Activated CD8-positive, alpha-beta memory T cell treated with anti-CD3 and anti-CD28 coated beads, Interleukin-2, amount 10 ng/mL, durations not matched to agents 7 days and 5 days (primary cell): ENCODE results near the gene PLEKHO2. TPM values are rescaled to one million over a fixed set of nuclear protein-coding genes. Genes with fewer than 3 reads are reported as not detected.
A peak's percentile ranks its signal among the peaks of the same experiment; 100 is the strongest.

Source experiments
- ATAC-seq: fragments of 150-1000 bp; cut with Tn5 transposase; one replicate; pipeline ENCODE4 v1.10.0; 2021; ENCODE audit warnings: moderate library complexity
- CTCF ChIA-PET: fragments of 350-600 bp; sonication (Branson Sonifier 250); formaldehyde crosslinking; loops from one replicate; lab custom pipeline; 2021; ENCODE audit warnings: antibody characterized with exemption; lab: Charles Lee
- DNase-seq: peaks from one replicate; pipeline ENCODE4 v3.0.0-alpha.2; 2020
- H3K27ac Mint-ChIP-seq: one replicate; pipeline ENCODE4 v1.8.0; 2021; ENCODE audit warnings: mild to moderate bottlenecking, mixed read lengths
- H3K27me3 Mint-ChIP-seq: one replicate; pipeline ENCODE4 v1.8.0; 2021; ENCODE audit warnings: mixed read lengths
- H3K36me3 Mint-ChIP-seq: one replicate; pipeline ENCODE4 v1.8.0; 2021; ENCODE audit warnings: mild to moderate bottlenecking, mixed read lengths
- H3K4me1 Mint-ChIP-seq: one replicate; pipeline ENCODE4 v1.8.0; 2021; ENCODE audit warnings: mixed read lengths
- H3K4me3 Mint-ChIP-seq: one replicate; pipeline ENCODE4 v1.8.0; 2021; ENCODE audit warnings: mild to moderate bottlenecking, moderate library complexity, mixed read lengths
- H3K9me3 Mint-ChIP-seq: one replicate; pipeline ENCODE4 v1.8.0; 2022; ENCODE audit warnings: low read depth, mixed read lengths
- total RNA-seq, 2 experiments: library from RNA; stranded (reverse); gene quantifications; one replicate each; pipeline ENCODE4 v1.2.3, GENCODE V29; 2021

PLEKHO2 gene
- total RNA-seq, 2 experiments from 2014 or later: 27.8 to 28.4 TPM

DNA sequence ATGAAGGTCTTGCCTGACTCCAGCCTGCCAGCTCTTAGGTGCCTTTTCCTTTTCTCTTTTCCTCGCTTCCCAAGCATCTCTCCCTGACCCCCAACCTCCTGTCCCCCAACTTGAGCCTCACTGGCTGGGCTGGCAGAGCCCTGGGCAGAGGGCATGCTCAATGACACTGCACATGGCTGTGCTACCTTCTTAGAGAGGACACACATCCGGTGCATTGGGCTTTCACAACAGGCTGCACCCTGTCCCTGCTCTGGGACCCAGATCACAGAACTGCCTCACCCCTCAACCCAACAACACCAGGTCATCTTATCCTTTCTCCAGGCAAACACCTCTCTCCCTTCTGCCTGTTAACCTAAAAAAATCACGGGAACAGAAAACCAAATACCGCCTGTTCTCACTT, 62.5 kb downstream of the PLEKHO2 start:
- H3K27ac Mint-ChIP-seq: peak overlapping the region; percentile 22

DNA sequence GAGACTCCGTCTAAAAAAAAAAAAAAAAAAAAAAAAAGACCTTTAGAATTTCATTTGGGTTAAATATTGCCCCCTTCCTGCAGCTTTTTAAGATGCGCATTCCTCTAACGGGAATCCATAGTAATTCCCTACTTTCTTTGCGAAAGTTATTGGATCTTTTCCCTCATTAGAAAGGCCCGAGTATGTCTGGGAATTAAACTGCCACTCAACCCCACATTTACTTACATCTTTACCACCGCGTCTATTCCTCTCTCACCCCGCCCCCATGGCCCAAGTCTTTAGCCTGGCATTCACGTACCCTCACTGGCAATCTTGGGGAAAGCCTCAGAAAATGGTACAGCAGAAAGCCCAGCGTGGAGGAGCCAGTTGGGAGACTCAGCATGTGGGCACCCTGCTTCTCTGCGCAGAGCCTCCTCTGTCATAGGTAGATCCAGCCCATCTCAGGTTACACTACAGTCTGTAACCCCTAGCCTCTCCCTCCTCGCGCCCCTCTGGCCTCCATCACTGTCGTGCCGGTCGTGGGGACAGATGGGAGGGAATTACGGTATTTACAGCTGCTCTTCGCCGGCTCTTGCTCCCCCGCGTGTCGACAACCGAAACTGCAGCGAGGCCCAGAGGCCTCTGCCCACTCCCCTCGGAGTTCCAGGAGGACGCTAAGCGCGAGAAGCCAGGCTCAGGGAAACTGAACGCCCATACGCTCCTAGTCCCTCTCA, 63.6 kb downstream of the PLEKHO2 start:
- H3K27ac Mint-ChIP-seq: peak overlapping the region; percentile 56
- peaks cover 17% of the 10 kb centered on the region for H3K36me3 Mint-ChIP-seq
- peaks cover 7% of the 10 kb centered on the region for H3K27me3 Mint-ChIP-seq
- CTCF ChIA-PET: interaction anchor here (0.6 to 5.5 kb wide), 22 partner anchors 9 to 721 kb away, joined by 3 to 42 read pairs (median 4); partner anchors contain the start of genes PIF1 and TRIP4
- ATAC-seq: peak; percentile 87
- DNase-seq: peak; percentile 86
- H3K4me1 Mint-ChIP-seq: peaks cover 39% of the 10 kb centered on the region
- peaks cover 6% of the 10 kb centered on the region for H3K9me3 Mint-ChIP-seq
- H3K4me3 Mint-ChIP-seq: peak overlapping the region; percentile 66

More for the DNA sequence above, 62.5 kb downstream of the PLEKHO2 start:
- Mint-ChIP-seq H3K4me3 (no peak overlapping the region), H3K36me3 (peaks cover 21% of the 10 kb centered on the region), H3K9me3 (peaks cover 6% of the 10 kb centered on the region), H3K4me1 (peaks cover 39% of the 10 kb centered on the region), H3K27me3 (peaks cover 7% of the 10 kb centered on the region)
- ATAC-seq (no peak), DNase-seq (no peak)
- CTCF ChIA-PET: interaction anchor here (0.6 to 5.5 kb wide), 9 partner anchors 10 to 117 kb away, joined by 3 to 42 read pairs (median 6); no protein-coding TSS in a partner anchor

DNA sequence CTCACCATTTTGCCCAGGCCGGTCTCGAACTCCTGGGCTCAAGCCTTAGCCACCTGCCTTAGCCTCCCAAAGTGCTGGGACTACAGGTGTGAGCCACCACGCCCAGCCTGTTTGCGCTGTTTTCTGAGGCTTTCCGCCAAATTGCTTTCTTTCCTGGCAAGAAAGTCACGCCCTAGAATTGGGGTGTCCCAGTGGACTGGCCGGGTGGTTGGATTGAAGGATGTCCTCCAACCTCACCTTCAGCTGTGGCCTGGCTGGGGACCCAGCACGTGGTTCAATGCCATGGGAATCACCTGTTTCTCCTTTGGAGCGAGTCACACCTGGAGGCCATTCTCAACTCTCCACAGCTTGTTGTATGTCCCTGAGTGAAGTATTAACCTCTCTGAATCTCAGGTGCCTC, 64.2 kb downstream of the PLEKHO2 start:
- Mint-ChIP-seq H3K4me1 (peaks cover 42% of the 10 kb centered on the region), H3K9me3 (peaks cover 2% of the 10 kb centered on the region), H3K4me3 (no peak overlapping the region), H3K36me3 (peaks cover 12% of the 10 kb centered on the region), H3K27ac (no peak overlapping the region), H3K27me3 (peaks cover 7% of the 10 kb centered on the region)
- ATAC-seq (no peak), DNase-seq (no peak)
- CTCF ChIA-PET: interaction anchor here (1.0 to 5.5 kb wide), 19 partner anchors 9 to 519 kb away, joined by 3 to 42 read pairs (median 5); partner anchors contain the start of genes PIF1 and TRIP4

DNA sequence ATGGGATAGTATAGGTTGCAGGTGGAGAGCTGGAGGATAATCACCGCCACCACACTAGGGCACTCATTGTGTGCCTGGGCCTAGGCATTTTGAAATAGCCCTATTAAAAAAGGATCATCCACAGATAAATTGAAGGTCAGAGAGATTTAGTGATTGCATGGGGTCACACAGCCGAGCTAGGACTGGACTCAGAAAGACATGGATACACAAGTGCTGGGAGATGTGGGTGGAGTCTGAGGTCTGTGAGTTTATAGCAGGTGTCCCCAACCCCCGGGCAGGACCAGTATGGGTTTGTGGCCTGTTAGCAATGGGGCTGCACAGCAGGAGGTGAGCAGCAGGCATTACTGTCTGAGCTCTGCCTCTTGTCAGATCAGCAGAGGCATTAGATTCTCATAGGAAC, 64.7 kb downstream of the PLEKHO2 start:
- CTCF ChIA-PET: interaction anchor here (1.3 to 5.5 kb wide), 12 partner anchors 8 to 519 kb away, joined by 3 to 42 read pairs (median 5); partner anchors contain the start of genes PIF1 and TRIP4
- ATAC-seq: no peak
- Mint-ChIP-seq H3K27ac (no peak overlapping the region), H3K36me3 (peaks cover 10% of the 10 kb centered on the region), H3K27me3 (peaks cover 8% of the 10 kb centered on the region), H3K9me3 (no peaks in the 10 kb centered on the region), H3K4me3 (no peak overlapping the region), H3K4me1 (peaks cover 44% of the 10 kb centered on the region)
- no peak for DNase-seq

DNA sequence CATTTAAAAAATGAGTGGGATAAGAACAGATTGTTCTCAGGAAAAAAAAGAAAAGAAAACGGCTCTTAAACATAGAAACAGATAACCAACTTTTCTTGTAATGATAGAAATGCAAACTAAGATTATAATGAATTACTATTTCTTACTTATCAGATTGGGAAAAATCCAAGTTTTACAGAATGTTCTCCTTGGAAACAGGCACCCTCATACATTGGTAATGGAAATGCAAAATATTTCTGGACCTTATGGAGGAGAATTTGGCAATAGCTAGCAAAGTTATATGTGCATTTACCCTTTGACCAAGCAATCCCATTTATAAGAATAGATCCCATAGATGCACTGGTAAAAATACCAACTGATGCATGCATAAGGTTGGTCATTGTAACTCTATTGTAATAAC, 66.3 kb downstream of the PLEKHO2 start:
- Mint-ChIP-seq H3K36me3 (peaks cover 7% of the 10 kb centered on the region), H3K4me3 (no peak overlapping the region), H3K9me3 (no peaks in the 10 kb centered on the region), H3K4me1 (peaks cover 34% of the 10 kb centered on the region), H3K27me3 (peaks cover 13% of the 10 kb centered on the region), H3K27ac (no peak overlapping the region)
- CTCF ChIA-PET: interaction anchor here (0.7 to 1.1 kb wide), 2 partner anchors 25 to 72 kb away, joined by 3 read pairs; no protein-coding TSS in a partner anchor
- no peak for DNase-seq
- no peak for ATAC-seq

DNA sequence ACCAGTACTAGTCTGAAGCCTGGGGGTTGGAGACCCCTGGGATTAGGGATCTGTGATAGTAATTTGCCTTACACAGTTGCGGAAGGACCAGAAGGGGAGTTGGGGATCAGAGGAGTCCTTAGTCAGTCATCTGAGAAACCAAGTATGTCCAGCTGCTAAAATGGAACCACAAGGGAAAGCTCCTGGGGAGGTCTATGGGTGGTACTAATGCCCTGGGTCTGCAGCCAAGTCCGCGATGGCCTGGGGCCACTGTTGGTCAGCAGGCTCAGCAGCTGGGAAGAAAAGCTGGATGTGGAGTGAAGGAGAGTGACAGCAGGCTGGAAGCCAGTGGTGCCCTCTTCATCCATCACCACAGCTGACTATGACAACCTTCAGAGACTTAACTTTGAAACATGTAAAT, 67.8 kb downstream of the PLEKHO2 start:
- H3K36me3 Mint-ChIP-seq: peaks cover 1% of the 10 kb centered on the region
- ATAC-seq (no peak), DNase-seq (no peak)
- H3K27ac Mint-ChIP-seq: no peak overlapping the region
- H3K4me1 Mint-ChIP-seq: peaks cover 21% of the 10 kb centered on the region
- CTCF ChIA-PET: interaction anchor here (1.0 to 1.6 kb wide), 3 partner anchors 19 to 178 kb away, joined by 3 to 5 read pairs (median 3); no protein-coding TSS in a partner anchor
- H3K27me3 Mint-ChIP-seq: peaks cover 13% of the 10 kb centered on the region
- H3K4me3 Mint-ChIP-seq: no peak overlapping the region
- no peaks in the 10 kb centered on the region for H3K9me3 Mint-ChIP-seq

DNA sequence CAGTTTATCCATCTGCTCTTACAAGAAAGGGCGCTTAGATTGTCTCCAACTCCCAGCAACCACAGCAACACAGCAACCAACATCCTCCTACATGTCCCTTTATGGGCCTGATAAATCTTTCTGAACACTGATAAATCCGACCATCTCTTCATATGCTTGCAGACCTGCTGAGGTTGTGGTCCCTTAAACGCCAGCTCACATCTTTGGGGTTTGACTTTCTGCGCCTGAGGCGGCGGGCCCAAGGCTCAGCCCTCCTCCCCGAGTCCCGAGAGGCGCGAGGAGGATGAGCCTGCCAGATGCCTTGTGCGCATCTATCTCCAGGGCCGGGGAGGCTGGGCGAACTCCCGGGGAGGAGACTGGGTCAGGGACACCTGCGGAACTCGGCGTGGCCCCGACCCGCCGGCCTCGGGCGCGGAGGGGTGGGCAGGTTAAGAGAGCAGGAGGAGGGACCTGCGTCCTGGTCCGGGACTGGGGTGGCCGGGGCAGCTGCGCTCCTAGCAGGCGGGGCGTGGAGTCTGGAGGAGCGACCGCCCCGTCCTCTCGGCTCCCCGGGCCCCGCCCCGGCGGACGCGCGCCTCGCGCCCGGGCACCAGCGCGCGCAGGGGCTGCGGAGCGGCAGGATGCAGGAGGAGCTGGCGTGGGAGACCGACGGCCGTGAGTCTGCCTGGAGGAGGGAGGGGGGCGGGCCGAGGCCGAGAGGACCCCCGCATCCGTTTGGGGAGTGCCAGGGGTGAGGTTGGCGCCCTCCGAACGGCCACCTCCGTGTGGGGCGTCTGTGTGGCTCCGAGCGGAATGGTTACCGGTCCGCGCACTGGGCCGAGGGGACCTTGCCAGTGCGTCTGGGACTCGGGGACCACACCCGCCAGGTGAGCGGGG, 69.8 kb downstream of the PLEKHO2 start, which contains the start of gene ANKDD1A:
Gene ANKDD1A, plus strand, starts transcription at position 592 of the 876 bp plus-strand sequence. Its CDS starts 29 bp downstream, at position 621.
- Mint-ChIP-seq H3K27ac (peak within 1 kb of the TSS; percentile 12), H3K4me3 (peak within 1 kb of the TSS; percentile 60), H3K36me3 (no peaks in the 10 kb centered on the region), H3K4me1 (peaks cover 30% of the 10 kb centered on the region), H3K9me3 (no peaks in the 10 kb centered on the region), H3K27me3 (peaks cover 13% of the 10 kb centered on the region)
- DNase-seq: peak; percentile 72
- ATAC-seq: peak; percentile 95
- CTCF ChIA-PET: interaction anchor here (1.0 to 1.4 kb wide), 4 partner anchors 9 to 101 kb away, joined by 3 to 5 read pairs (median 4); no protein-coding TSS in a partner anchor

DNA sequence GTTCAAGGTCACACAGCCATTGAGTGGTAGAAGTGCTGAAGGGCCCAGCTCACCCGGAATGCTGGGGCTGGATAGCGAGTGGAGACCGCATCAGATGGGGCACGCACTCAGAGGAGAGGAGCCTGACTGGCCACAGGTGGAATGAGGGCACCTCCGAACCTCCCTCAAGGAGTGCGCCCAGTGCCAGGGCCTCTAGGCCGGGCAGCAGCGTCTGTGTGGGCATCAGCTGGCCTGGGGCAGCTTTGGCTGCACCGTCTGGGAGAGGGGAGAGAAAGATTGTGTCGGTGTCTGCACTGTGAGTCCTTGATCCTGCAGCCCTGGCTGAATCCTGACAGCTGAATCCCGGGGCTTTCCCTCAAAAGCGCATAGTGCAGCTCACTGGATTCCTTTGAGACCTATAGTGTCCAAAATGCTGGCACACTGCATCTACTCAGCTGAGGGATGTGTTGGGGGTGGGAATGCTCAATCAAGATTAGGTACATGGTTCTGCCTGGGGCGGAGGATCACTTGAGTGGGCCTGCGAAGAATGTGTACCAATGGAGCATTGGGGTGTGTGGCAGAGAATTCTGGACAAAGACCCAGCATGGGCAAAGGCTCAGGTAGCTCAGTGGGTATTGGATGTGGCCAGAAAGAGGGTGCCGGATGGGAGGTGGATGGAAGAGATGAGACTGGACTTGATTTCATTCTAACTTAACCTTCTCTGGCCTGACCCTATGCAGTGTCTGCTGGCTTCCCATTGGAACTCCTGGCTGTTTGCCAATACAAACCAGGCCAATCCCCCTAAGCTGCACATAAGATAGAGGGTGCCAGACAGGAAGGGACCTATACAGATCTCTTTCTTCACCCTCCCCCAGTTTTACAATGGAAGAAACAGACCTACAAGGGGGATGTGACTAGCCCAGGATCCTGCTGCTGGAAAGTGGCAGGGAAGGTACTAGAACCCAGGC, 70.9 kb downstream of the PLEKHO2 start:
- Mint-ChIP-seq H3K27ac (no peak overlapping the region), H3K4me1 (peaks cover 40% of the 10 kb centered on the region)

DNA sequence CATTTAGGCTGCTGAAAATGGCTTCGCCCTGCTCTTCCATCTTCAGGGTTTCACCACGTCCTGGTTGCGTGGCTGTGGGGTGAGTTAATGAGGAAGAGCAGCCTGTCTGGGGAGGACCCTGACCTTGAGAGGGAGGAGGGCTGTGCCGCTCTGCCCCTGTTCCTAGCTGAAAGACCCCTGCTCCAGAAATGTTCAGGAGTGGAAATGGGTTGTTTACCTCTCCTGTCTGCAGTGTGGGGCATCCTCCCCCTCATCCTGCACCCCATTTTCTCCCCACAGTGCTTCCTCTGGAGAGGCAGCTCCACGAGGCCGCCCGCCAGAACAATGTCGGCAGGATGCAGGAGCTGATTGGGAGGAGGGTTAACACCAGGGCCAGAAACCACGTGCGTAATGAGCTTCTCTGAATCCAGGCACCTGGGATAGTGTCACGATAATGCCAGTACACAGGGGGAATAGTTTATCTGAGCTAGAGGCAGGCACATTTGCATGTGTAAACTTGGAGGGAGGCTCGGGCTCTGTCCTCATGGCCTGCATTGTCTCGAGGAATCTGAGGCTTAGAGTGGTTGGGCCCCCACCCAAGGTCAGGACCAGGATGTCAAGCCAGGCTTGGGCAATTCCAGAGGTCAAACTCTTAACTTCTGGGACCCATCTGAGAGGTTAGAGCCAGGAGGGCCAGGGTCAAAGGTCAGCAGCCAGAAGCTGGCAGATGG, 74.0 kb downstream of the PLEKHO2 start:
- H3K9me3 Mint-ChIP-seq: no peaks in the 10 kb centered on the region
- peaks cover 6% of the 10 kb centered on the region for H3K27me3 Mint-ChIP-seq
- ATAC-seq (no peak), DNase-seq (no peak)
- no peaks in the 10 kb centered on the region for H3K36me3 Mint-ChIP-seq
- H3K27ac Mint-ChIP-seq: no peak overlapping the region
- peaks cover 40% of the 10 kb centered on the region for H3K4me1 Mint-ChIP-seq
- CTCF ChIA-PET: interaction anchor here (0.8 to 1.5 kb wide), 4 partner anchors 11 to 188 kb away, joined by 3 to 5 read pairs (median 3); no protein-coding TSS in a partner anchor
- no peak overlapping the region for H3K4me3 Mint-ChIP-seq

More for the DNA sequence above, 70.9 kb downstream of the PLEKHO2 start:
- CTCF ChIA-PET: interaction anchor here (1.1 to 1.4 kb wide), 4 partner anchors 8 to 77 kb away, joined by 3 to 4 read pairs (median 4); no protein-coding TSS in a partner anchor
- H3K9me3 Mint-ChIP-seq: no peaks in the 10 kb centered on the region
- H3K27me3 Mint-ChIP-seq: peaks cover 13% of the 10 kb centered on the region
- no peak overlapping the region for H3K4me3 Mint-ChIP-seq
- DNase-seq (no peak), ATAC-seq (no peak)
- no peaks in the 10 kb centered on the region for H3K36me3 Mint-ChIP-seq

DNA sequence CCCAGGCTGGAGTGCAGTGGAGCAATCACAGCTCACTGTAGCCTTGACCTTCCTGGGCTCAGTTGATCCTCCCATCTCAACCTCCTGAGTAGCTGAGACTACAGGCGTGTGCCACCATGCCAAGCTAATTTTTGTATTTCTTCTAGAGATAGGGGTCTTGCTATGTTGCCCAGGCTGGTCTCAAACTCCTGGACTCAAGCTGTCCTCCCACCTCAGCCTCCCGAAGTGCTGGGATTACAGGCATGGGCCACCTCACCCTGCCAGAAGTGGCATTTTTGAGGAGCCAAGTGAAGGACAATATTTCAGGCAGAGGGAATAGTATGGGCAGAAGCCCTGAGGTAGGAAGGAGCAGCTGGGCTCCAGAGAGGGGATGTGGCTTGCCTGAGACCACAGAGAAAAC, 74.7 kb downstream of the PLEKHO2 start:
- peaks cover 5% of the 10 kb centered on the region for H3K27me3 Mint-ChIP-seq
- no peak overlapping the region for H3K27ac Mint-ChIP-seq
- DNase-seq: no peak
- H3K4me3 Mint-ChIP-seq: no peak overlapping the region
- no peaks in the 10 kb centered on the region for H3K36me3 Mint-ChIP-seq
- no peaks in the 10 kb centered on the region for H3K9me3 Mint-ChIP-seq
- CTCF ChIA-PET: interaction anchor here (1.0 to 1.5 kb wide), 4 partner anchors 11 to 188 kb away, joined by 3 to 5 read pairs (median 3); no protein-coding TSS in a partner anchor
- ATAC-seq: no peak
- peaks cover 34% of the 10 kb centered on the region for H3K4me1 Mint-ChIP-seq

DNA sequence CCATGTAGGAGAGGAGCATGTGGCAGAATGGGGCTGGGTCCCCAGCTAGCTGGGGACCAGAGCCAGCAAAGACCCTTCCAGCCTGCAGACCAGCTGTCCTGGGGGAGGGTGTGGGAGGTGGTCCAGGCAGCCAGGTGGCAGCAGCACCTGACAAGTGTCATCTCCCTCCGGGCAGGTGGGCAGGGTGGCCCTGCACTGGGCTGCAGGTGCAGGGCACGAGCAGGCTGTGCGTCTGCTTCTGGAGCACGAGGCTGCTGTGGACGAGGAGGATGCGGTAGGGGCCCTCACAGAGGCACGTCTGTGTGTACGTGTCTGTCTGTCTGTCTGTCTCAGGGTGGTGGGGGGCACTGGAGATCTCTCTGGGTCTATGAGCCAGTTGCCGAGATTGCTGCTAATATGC, 75.5 kb downstream of the PLEKHO2 start:
- DNase-seq (no peak), ATAC-seq (no peak)
- CTCF ChIA-PET: interaction anchor here (0.5 to 1.2 kb wide), 4 partner anchors 12 to 496 kb away, joined by 3 to 5 read pairs (median 3); no protein-coding TSS in a partner anchor

More for the DNA sequence above, 75.5 kb downstream of the PLEKHO2 start:
- peaks cover 31% of the 10 kb centered on the region for H3K4me1 Mint-ChIP-seq
- H3K4me3 Mint-ChIP-seq: no peak overlapping the region
- peaks cover 3% of the 10 kb centered on the region for H3K27me3 Mint-ChIP-seq
- no peaks in the 10 kb centered on the region for H3K9me3 Mint-ChIP-seq
- H3K36me3 Mint-ChIP-seq: no peaks in the 10 kb centered on the region
- no peak overlapping the region for H3K27ac Mint-ChIP-seq
